Activated CD8-positive, alpha-beta T cell treated with anti-CD3 and anti-CD28 coated beads for 36 hours (primary cell): ENCODE measurements around the gene MGST2. TPM values are rescaled to one million over a fixed set of nuclear protein-coding genes. Genes with fewer than 3 reads are reported as not detected.

Source experiments
- ATAC-seq: fragments of 200-7000 bp; cut with Tn5 transposase; one replicate; pipeline ENCODE4 v1.10.0; 2021; ENCODE audit warnings: mild to moderate bottlenecking, moderate library complexity
- CTCF ChIA-PET: fragments of 350-600 bp; sonication (Branson Sonifier 250); formaldehyde crosslinking; loops from one replicate; lab custom pipeline; 2021; ENCODE audit warnings: antibody characterized with exemption; lab: Charles Lee
- POLR2A ChIA-PET: fragments of 350-600 bp; sonication (Branson Sonifier 250); formaldehyde crosslinking; loops from one replicate; lab custom pipeline; 2021; ENCODE audit warnings: antibody characterized with exemption; lab: Charles Lee
- DNase-seq: peaks from one replicate; pipeline ENCODE4 v3.0.0-alpha.2; 2020
- H3K27ac Mint-ChIP-seq: one replicate; pipeline ENCODE4 v1.8.0; 2021; ENCODE audit warnings: mild to moderate bottlenecking, mixed read lengths
- H3K27me3 Mint-ChIP-seq: one replicate; pipeline ENCODE4 v1.8.0; 2021; ENCODE audit warnings: mixed read lengths
- H3K36me3 Mint-ChIP-seq: one replicate; pipeline ENCODE4 v1.8.0; 2021; ENCODE audit warnings: low read depth, mixed read lengths
- H3K4me1 Mint-ChIP-seq: one replicate; pipeline ENCODE4 v1.8.0; 2021; ENCODE audit warnings: low read depth, mixed read lengths
- H3K4me3 Mint-ChIP-seq: one replicate; pipeline ENCODE4 v1.8.0; 2021; ENCODE audit warnings: mild to moderate bottlenecking, moderate library complexity, mixed read lengths
- H3K9me3 Mint-ChIP-seq: one replicate; pipeline ENCODE4 v1.8.0; 2021; ENCODE audit warnings: mixed read lengths
- CTCF ChIP-seq: fragments of 200-600 bp; IDR thresholded peaks from one replicate; pipeline ENCODE4 v1.8.0; 2022; ENCODE audit warnings: antibody characterized with exemption, mild to moderate bottlenecking
- intact Hi-C: fragments of 100-400 bp; cut with micrococcal nuclease; formaldehyde crosslinking; loops from one replicate; pipeline ENCODE4 v1.10.0; 2022
- total RNA-seq, 2 experiments: library from RNA; stranded (reverse); gene quantifications; one replicate each; pipeline ENCODE4 v1.2.3, GENCODE V29; 2021

Gene MGST2
- total RNA-seq, 2 experiments from 2014 or later, result 11.7 to 12.4 TPM

- TF ChIP-seq CTCF, result no peak
- ATAC-seq (no peak), DNase-seq (no peak)
- ChIA-PET CTCF (no interaction called here), POLR2A (no interaction called here)
- H3K4me1 Mint-ChIP-seq, result peaks cover 11% of the 10 kb centered on the region
- intact Hi-C loops, result no loop called here
- H3K36me3 Mint-ChIP-seq, result no peaks in the 10 kb centered on the region
- peaks cover 1% of the 10 kb centered on the region for H3K27me3 Mint-ChIP-seq
- H3K9me3 Mint-ChIP-seq, result no peaks in the 10 kb centered on the region
- no peak overlapping the region for H3K4me3 Mint-ChIP-seq
- no peak overlapping the region for H3K27ac Mint-ChIP-seq
Observed at GRCh38 chr4:139670775-139671174, 5.2 kb downstream of the MGST2 start.

GRCh38 chr4:139672215-139672614 lies 6.6 kb downstream of the MGST2 start:
- ATAC-seq, result no peak
- no peaks in the 10 kb centered on the region for H3K36me3 Mint-ChIP-seq
- H3K4me3 Mint-ChIP-seq, result no peak overlapping the region
- H3K27me3 Mint-ChIP-seq, result no peaks in the 10 kb centered on the region
- DNase-seq, result no peak
- POLR2A ChIA-PET, result interaction anchor here (0.7 to 1.1 kb wide), 2 partner anchors 8 to 15 kb away, joined by 3 read pairs; no protein-coding TSS in a partner anchor
- no peak overlapping the region for H3K27ac Mint-ChIP-seq
- intact Hi-C loops, result no loop called here
- H3K9me3 Mint-ChIP-seq, result no peaks in the 10 kb centered on the region
- no peak for TF ChIP-seq CTCF
- CTCF ChIA-PET, result interaction anchor here (0.8 to 1.1 kb wide), 2 partner anchors 14 to 21 kb away, joined by 3 read pairs; no protein-coding TSS in a partner anchor
- H3K4me1 Mint-ChIP-seq, result no peaks in the 10 kb centered on the region

- H3K9me3 Mint-ChIP-seq, result no peaks in the 10 kb centered on the region
- no peaks in the 10 kb centered on the region for H3K4me1 Mint-ChIP-seq
- H3K36me3 Mint-ChIP-seq, result no peaks in the 10 kb centered on the region
- intact Hi-C loops, result no loop called here
- no peak overlapping the region for H3K4me3 Mint-ChIP-seq
- no peak for DNase-seq
- ChIA-PET POLR2A (interaction anchor here (1.1 kb wide), 1 partner anchor 8 kb away, joined by 3 read pairs; no protein-coding TSS in a partner anchor), CTCF (interaction anchor here (1.1 kb wide), 1 partner anchor 22 kb away, joined by 3 read pairs; no protein-coding TSS in a partner anchor)
- no peak for ATAC-seq
- no peaks in the 10 kb centered on the region for H3K27me3 Mint-ChIP-seq
- TF ChIP-seq CTCF, result no peak
- H3K27ac Mint-ChIP-seq, result no peak overlapping the region
Observed at GRCh38 chr4:139672732-139673131, 7.1 kb downstream of the MGST2 start.

- CTCF ChIA-PET, result interaction anchor here (1.4 kb wide), 1 partner anchor 23 kb away, joined by 3 read pairs; no protein-coding TSS in a partner anchor
- no peak for ATAC-seq
Observed at GRCh38 chr4:139674875-139675550, 9.4 kb downstream of the MGST2 start.

More at GRCh38 chr4:139674875-139675550, 9.4 kb downstream of the MGST2 start:
- Mint-ChIP-seq H3K4me3 (no peak overlapping the region), H3K27ac (no peak overlapping the region), H3K27me3 (no peaks in the 10 kb centered on the region), H3K36me3 (no peaks in the 10 kb centered on the region), H3K9me3 (no peaks in the 10 kb centered on the region), H3K4me1 (no peaks in the 10 kb centered on the region)
- no peak for DNase-seq
- POLR2A ChIA-PET, result no interaction called here
- intact Hi-C loops, result no loop called here
- TF ChIP-seq CTCF, result no peak
